Muscle layer of duodenum (tissue), 2 donors: ENCODE data around the gene GPR155.
A peak's percentile ranks its signal among the peaks of the same experiment; 100 is the strongest.
"Not testable (repeated sequence)": the region's sequence is repeated elsewhere in the genome, so short reads cannot be mapped to it uniquely, and the experiment has no call there.

ENCODE experiments used
- H3K27ac ChIP-seq: one replicate; pipeline ENCODE4 v1.7.0; 2013; ENCODE audit warnings: mild to moderate bottlenecking, low read length
- H3K27me3 ChIP-seq: one replicate; pipeline ENCODE4 v1.7.0; 2013; ENCODE audit warnings: low read depth, mild to moderate bottlenecking, control low read depth, low read length
- H3K36me3 ChIP-seq, 2 donors: one replicate each; pipeline ENCODE4 v1.7.0; 2013; ENCODE audit warnings: low read length in 2 of 2, control low read depth in 1 of 2, mild to moderate bottlenecking in 1 of 2; ENCODE audit not compliant: insufficient read depth in 2 of 2, control insufficient read depth in 1 of 2
- H3K4me1 ChIP-seq, 2 donors: one replicate each; pipeline ENCODE4 v1.7.0; 2013; ENCODE audit warnings: low read length in 2 of 2, mild to moderate bottlenecking in 2 of 2, control low read depth in 1 of 2, moderate library complexity in 1 of 2; ENCODE audit not compliant: insufficient read depth in 2 of 2, control insufficient read depth in 1 of 2
- H3K4me3 ChIP-seq, 2 donors: one replicate each; pipeline ENCODE4 v1.7.0; 2013; ENCODE audit warnings: low read length in 2 of 2, low read depth in 1 of 2, mild to moderate bottlenecking in 1 of 2
- H3K9me3 ChIP-seq, 2 donors: one replicate each; pipeline ENCODE4 v1.7.0; 2013; ENCODE audit warnings: low read length in 2 of 2, control low read depth in 1 of 2, mild to moderate bottlenecking in 1 of 2; ENCODE audit not compliant: control insufficient read depth in 1 of 2
- donor health status: healthy.

The GPR155 gene

DNA sequence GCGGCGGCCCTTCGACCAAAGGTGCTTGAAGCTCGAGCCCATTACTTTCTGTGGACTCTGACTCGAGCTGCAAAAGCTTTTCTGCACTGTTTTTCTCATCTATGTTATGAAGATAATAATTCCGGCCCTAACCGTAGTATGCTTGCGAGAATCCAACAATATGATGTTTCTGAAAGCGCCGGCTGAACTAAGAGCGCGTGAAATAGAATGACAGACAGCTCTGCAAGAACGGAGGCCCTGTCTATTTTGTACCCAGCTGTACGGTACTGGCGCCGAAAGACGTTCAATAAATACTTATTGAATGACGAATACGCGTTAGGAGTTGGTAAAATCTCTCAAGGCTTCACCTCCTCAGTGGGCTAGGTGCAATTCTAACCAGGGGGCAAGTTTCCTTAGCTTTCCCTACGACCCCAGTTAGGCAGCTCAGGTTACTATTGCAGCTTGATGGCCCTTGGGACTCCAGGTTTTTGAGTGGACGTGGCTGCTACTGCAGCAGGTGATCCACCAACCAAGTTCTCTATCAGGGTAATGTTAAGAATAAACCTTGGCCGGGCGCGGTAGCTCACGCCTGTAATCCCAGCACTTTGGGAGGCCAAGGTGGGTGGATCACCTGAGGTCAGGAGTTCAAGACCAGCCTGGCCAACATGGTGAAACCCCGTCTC is 90.7 kb downstream of the GPR155 start:
- Histone ChIP-seq H3K9me3 (no peaks in the 10 kb centered on the region), H3K36me3 (peaks cover 3% of the 10 kb centered on the region in 2 donors), H3K4me1 (peaks cover 6 to 30% of the 10 kb centered on the region in 2 donors), H3K27ac (peak overlapping the region; percentile 97), H3K27me3 (no peaks in the 10 kb centered on the region), H3K4me3 (peak overlapping the region; percentile 93 to 97)

DNA sequence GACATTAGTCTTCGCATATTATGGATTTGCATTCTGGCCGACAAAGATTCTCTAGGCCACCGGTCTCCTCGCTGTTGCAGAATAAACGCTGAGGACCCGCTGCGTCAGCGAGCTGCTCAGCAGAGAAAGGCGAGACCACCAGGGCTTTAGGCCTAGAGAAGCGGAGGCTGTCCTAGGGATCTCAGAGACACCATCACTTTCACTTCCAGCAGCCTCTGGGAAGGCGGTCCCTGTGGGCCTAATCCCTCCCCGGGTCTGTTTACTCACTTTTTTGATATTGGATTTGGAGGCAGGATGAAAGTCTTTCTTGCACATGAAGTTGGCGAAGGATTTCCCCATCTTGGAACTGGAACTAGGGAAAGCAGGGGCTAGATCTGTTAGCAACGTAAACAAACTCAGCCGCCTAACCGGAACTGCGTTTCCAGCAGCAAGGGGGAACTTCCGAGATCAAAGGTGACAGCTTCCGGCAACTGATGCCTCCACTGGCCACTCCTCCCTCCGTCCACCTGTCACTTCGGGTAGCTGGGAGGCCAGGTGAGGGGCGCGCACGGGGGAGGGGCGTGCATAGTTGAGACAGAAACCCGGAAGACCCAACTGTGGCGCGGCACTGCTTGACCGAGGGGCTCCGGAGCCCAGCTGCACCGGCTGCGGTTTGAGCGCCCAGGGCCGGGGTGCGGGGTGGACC is 91.4 kb downstream of the GPR155 start, which contains the start of gene SCRN3:
TSS of gene SCRN3 (plus strand) at position 447 of the 685 bp plus-strand sequence. CDS start 2,554 bp downstream, outside the sequence.
- Histone ChIP-seq H3K27ac (peak within 1 kb of the TSS; percentile 97), H3K4me3 (peak within 1 kb of the TSS; percentile 93 to 97), H3K27me3 (no peaks in the 10 kb centered on the region), H3K36me3 (peaks cover 0 to 3% of the 10 kb centered on the region in 2 donors), H3K4me1 (peaks cover 6 to 30% of the 10 kb centered on the region in 2 donors), H3K9me3 (no peaks in the 10 kb centered on the region)

DNA sequence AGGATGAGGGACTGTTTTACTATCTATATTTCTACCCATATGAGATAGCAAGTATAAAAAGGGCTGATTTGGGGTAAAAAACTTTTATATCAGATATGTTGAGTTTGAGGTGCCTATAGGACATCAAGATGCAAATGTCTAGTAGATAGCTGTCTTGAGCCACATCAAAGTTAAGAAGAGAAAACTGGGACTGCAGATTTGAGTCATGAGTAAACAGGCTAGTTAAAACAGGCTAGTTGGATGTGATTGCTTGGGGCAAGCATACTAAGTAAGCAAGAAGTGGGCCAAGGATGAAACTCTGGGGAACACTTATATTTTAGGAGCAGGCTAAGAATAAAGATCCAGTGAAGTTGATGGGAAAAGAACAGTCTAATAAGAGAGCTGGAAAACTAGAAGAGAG is 94.1 kb downstream of the GPR155 start:
- Histone ChIP-seq H3K4me3 (no peak overlapping the region), H3K4me1 (peaks cover 6 to 30% of the 10 kb centered on the region in 2 donors), H3K36me3 (peaks cover 3 to 10% of the 10 kb centered on the region in 2 donors), H3K27ac (no peak overlapping the region), H3K27me3 (no peaks in the 10 kb centered on the region), H3K9me3 (no peaks in the 10 kb centered on the region)

DNA sequence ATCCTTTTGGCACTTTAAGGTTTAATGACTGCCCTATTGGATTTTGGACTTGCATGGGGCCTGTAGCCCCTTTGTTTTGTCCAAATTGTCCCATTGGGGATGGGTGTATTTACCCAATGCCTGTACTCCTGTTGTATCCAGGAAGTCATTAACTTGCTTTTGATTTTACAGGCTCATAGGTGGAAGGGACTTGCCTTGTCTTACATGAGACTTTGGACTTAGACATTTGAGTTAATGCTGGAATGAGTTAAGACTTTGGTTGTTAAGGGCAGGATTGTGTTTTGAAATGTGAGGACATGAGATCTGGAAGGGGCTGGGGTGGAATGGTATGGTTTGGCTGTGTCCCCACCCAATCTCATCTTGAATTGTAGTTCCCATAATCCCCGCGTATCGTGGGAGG is 96.5 kb downstream of the GPR155 start:
- not testable (repeated sequence) for H3K9me3 ChIP-seq, H3K27me3 ChIP-seq, H3K27ac ChIP-seq, H3K4me3 ChIP-seq
- Histone ChIP-seq H3K4me1 (peaks cover 6 to 22% of the 10 kb centered on the region in 2 donors), H3K36me3 (peaks cover 15 to 31% of the 10 kb centered on the region in 2 donors)

DNA sequence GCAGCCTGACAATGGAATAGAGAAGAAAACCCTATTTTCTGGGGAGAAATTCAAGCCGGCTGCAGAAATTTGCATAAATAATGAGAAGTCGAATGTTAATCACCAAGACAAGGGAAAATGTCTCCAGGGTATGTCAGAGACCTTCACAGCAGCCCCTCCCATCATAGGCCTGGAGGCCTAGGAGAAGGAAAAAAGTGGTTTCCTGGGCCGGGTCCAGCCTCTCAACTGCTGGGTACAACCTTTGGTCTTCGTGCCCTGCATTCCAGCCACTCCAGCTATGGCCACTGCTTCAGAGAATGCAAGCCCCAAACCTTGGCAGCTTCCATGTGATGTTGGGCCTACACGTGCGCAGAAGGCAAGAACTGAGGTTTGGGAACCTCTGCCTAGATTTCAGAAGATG is 97.3 kb downstream of the GPR155 start:
- Histone ChIP-seq H3K4me3 (no peak overlapping the region), H3K27ac (no peak overlapping the region), H3K4me1 (peaks cover 5 to 18% of the 10 kb centered on the region in 2 donors), H3K36me3 (peaks cover 15 to 33% of the 10 kb centered on the region in 2 donors), H3K27me3 (no peaks in the 10 kb centered on the region), H3K9me3 (no peaks in the 10 kb centered on the region)

DNA sequence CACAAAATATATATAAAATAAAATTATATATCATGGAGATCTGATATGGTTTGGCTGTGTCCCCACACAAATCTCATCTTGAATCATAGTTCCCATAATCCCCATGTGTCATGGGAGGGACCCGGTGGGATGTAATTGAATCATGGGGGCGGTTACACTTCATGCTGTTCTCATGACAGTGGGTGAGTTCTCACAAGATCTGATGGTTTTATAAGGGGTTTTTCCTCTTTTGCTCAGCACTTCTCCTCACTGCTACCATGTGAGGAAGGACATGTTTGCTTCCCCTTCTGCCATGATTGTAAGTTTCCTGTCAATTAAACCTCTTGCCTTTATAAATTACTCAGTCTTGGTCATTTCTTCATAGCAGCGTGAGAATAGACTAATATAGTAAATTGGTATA is 98.1 kb downstream of the GPR155 start:
- H3K9me3 ChIP-seq, H3K4me3 ChIP-seq, H3K27me3 ChIP-seq, H3K27ac ChIP-seq: not testable (repeated sequence)
- Histone ChIP-seq H3K36me3 (peaks cover 15 to 36% of the 10 kb centered on the region in 2 donors), H3K4me1 (peaks cover 0 to 10% of the 10 kb centered on the region in 2 donors)

DNA sequence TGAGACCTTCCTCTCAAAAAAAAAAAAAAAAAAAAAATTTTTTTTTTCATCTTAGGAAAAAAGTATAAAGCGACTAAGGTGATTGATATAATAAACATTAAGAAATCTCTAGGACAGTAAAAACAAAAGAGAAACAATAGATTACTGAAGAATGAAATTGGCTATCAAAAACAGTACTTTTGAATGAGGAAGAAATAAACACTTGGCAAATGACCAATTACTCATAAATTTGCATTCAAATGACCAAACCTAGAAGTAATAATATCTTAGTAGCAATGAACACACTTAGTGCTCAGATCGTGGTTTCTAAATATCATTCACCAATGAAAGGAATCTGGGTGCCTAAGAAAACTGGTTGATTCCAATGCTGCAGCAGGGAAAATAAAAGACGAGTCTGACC is 101.6 kb downstream of the GPR155 start:
- Histone ChIP-seq H3K36me3 (peaks cover 32 to 42% of the 10 kb centered on the region in 2 donors), H3K4me3 (no peak overlapping the region), H3K27ac (no peak overlapping the region)

DNA sequence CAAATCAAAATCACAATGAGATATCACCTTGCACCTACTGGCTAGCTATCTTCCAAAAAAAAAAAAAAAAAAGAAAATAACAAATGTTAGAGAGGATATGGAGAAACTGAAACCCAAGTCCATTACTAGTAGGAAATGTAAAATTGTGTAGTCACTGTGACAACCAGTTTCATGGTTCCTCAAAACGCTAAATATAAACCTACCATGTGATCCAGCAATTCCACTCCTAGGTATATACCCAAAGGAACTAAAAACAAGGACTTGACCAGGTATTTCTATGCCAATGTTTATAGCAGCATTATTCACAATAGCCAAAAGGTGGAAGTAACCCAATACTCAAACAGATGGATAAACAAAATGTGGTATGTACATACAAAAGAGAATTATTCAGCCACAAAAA is 103.0 kb downstream of the GPR155 start:
- Histone ChIP-seq H3K4me1 (peaks cover 0 to 3% of the 10 kb centered on the region in 2 donors), H3K36me3 (peaks cover 41 to 47% of the 10 kb centered on the region in 2 donors), H3K4me3 (no peak overlapping the region), H3K27ac (no peak overlapping the region), H3K9me3 (no peaks in the 10 kb centered on the region), H3K27me3 (no peaks in the 10 kb centered on the region)

More for the DNA sequence above, 101.6 kb downstream of the GPR155 start:
- H3K4me1 ChIP-seq = peaks cover 0 to 3% of the 10 kb centered on the region in 2 donors
- no peaks in the 10 kb centered on the region for H3K9me3 ChIP-seq
- no peaks in the 10 kb centered on the region for H3K27me3 ChIP-seq
